GM12891 (cell line): ENCODE results near the gene PON3.

ENCODE experiments used
- POLR2A ChIP-seq: IDR thresholded peaks from 2 replicates; pipeline ENCODE4 v1.6.1; 2011; ENCODE audit warnings: low read depth, low read length, control low read depth
- POLR2AphosphoS5 ChIP-seq: IDR thresholded peaks from 2 replicates; pipeline ENCODE4 v1.6.1; 2011; ENCODE audit warnings: low read depth, low read length, control low read depth

DNA sequence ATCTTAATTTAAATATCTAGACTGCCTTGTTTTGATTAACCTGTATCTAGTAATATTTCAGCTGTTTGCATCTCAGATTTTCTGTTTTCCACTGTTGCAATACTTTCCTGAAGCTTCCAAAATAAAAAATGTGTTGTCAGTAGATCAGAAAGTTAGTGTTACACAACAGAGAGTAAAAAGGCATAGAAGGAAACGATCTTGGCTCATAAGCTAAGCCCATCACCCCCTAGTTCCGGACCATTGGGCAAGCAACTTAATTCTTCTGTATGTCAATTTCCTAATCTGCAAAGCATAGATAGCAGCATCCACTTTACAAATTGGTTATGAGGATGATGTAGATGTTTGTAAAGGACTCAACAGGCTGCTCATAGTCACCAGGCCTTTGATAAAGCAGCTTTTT, 4.4 kb downstream of the PON3 start:
- TF ChIP-seq POLR2AphosphoS5 (no peak), POLR2A (no peak)
